Tibial nerve (tissue), 4 donors: ENCODE data around the gene CLDN6.

Source experiments
- CTCF ChIP-seq, 5 experiments: fragments of 200-600 bp in 3 of 5; fragments of 450-650 bp in 2 of 5; sonication (generic) in 3 of 5; IDR thresholded peaks; one replicate each; pipeline ENCODE4 v1.5.1; 2016 to 2019; ENCODE audit warnings: antibody characterized with exemption in 5 of 5, mild to moderate bottlenecking in 3 of 5, moderate library complexity in 2 of 5
- EP300 ChIP-seq, 2 donors: sonication (generic); formaldehyde crosslinking; IDR thresholded peaks; one replicate each; pipeline ENCODE4 v1.6.1; 2017; ENCODE audit warnings: antibody characterized with exemption in 2 of 2, mild to moderate bottlenecking in 1 of 2
- POLR2A ChIP-seq, 2 donors: fragments of 450-650 bp; IDR thresholded peaks; one replicate each; pipeline ENCODE4 v1.6.1; 2017; ENCODE audit warnings: antibody characterized with exemption in 2 of 2, mild to moderate bottlenecking in 2 of 2, moderate library complexity in 2 of 2

- TF ChIP-seq POLR2A (IDR thresholded peaks at IDR 0.05) (no peak), CTCF (IDR thresholded peaks at IDR 0.05) (peak; percentile 30 to 54 (median 48)), EP300 (IDR thresholded peaks at IDR 0.05) (peak in 1 of 2 donors; percentile 13)
Measured at GRCh38 chr16:2969545-2970521, 48.1 kb downstream of the CLDN6 start.
